ENCODE results near the gene RPLP1. TPM values are rescaled to one million over a fixed set of nuclear protein-coding genes. Genes with fewer than 3 reads are reported as not detected.

RPLP1 gene
- total and polyA plus RNA-seq, 2 of the 8 experiments (the other 6 are each of a cell fraction or from before 2014, with no cell fraction given), result 2,089 to 4,387 TPM

DNA sequence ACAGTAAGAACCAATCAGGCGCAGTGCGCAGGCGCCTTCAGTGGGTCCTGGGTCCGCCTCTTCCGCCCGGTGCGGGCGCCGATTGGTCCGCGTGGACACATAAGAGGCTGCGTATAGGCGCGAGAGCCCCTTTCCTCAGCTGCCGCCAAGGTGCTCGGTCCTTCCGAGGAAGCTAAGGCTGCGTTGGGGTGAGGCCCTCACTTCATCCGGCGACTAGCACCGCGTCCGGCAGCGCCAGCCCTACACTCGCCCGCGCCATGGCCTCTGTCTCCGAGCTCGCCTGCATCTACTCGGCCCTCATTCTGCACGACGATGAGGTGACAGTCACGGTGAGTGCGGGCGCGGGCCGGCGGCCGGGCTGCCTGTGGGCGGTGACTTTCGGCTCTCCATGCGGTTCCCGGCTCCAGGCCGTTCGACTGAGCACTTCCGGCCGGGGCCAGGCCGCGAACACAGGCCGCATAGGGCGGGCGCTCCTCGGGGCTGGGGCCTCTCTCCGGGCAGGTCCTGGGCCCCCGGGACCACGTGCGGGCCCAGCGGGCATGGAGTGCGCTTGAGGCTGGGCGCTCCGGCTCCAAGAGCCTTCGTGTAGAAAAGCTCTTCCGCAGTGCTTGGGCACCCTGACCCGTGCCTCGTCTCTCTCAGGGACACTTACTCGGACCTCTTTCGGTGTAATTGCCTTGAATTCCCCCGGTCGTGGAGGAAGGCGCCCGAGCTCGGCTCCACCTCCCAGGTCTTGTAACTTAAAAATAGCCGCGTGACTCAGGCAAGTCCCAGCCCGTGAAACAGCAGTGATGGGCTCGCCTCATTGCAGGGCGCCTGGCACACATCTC, at the start of gene RPLP1 (continued):
- TF ChIP-seq SAP30 (IDR thresholded peaks at IDR 0.05; ENCODE audit: insufficient read depth, insufficient replicate concordance, low read length), result peak; percentile 51
- no peak for TF ChIP-seq SP2 (IDR thresholded peaks at IDR 0.05; ENCODE audit: low read length)
- peak; percentile 99 for TF ChIP-seq TBP (IDR thresholded peaks at IDR 0.05; ENCODE audit: low read depth, low read length)
- peak; percentile 30 for TF ChIP-seq KDM4A (IDR thresholded peaks at IDR 0.05; ENCODE audit: low read depth, low read length, severe bottlenecking)
- TF ChIP-seq, protein P1, sequence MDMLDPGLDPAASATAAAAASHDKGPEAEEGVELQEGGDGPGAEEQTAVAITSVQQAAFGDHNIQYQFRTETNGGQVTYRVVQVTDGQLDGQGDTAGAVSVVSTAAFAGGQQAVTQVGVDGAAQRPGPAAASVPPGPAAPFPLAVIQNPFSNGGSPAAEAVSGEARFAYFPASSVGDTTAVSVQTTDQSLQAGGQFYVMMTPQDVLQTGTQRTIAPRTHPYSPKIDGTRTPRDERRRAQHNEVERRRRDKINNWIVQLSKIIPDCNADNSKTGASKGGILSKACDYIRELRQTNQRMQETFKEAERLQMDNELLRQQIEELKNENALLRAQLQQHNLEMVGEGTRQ (IDR thresholded peaks at IDR 0.05; ENCODE audit: low read length), result 0 out of 2 replicates have a peak, but pooled peaks have one; percentile 3
- TF ChIP-seq RXRA (IDR thresholded peaks at IDR 0.05; ENCODE audit: insufficient read depth, low read depth, low read length), result no peak
- TF ChIP-seq, protein P2, sequence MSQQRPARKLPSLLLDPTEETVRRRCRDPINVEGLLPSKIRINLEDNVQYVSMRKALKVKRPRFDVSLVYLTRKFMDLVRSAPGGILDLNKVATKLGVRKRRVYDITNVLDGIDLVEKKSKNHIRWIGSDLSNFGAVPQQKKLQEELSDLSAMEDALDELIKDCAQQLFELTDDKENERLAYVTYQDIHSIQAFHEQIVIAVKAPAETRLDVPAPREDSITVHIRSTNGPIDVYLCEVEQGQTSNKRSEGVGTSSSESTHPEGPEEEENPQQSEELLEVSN (IDR thresholded peaks at IDR 0.05), result no peak
- no peak for TF ChIP-seq CHD2 (IDR thresholded peaks at IDR 0.05; ENCODE audit: low read length)
- peak; percentile 67 for TF ChIP-seq ASH2L (IDR thresholded peaks at IDR 0.05; ENCODE audit: low read length)
- TF ChIP-seq SP4 (IDR thresholded peaks at IDR 0.05; ENCODE audit: low read length), result no peak
- peak; percentile 68 for TF ChIP-seq NRF1 (IDR thresholded peaks at IDR 0.05; ENCODE audit: low read depth, low read length)
- TF ChIP-seq TEAD4 (IDR thresholded peaks at IDR 0.05; ENCODE audit: low read depth, low read length), result no peak
- no peak for TF ChIP-seq SIRT6 (IDR thresholded peaks at IDR 0.05; ENCODE audit: low read length)
- TF ChIP-seq CTBP2 (IDR thresholded peaks at IDR 0.05; ENCODE audit: borderline replicate concordance, insufficient read depth, insufficient read length, low read length), result no peak
- TF ChIP-seq PHF8 (conservative IDR thresholded peaks at IDR 0.05; ENCODE audit: low read depth, low read length), result peak; percentile 87
- TF ChIP-seq POLR2AphosphoS5 (IDR thresholded peaks at IDR 0.05; ENCODE audit: low read depth, low read length), result peak; percentile 100
- TF ChIP-seq SRF (IDR thresholded peaks at IDR 0.05; ENCODE audit: low read depth, low read length), result no peak
- TF ChIP-seq SIN3A (conservative IDR thresholded peaks at IDR 0.05 in 1 of 2, IDR thresholded peaks at IDR 0.05 in 1 of 2; ENCODE audit: low read depth in 1 of 2, low read length in 2 of 2), result peak; percentile 83 to 95; a peak in 2 of 4 replicates
- TF ChIP-seq CREB1 (IDR thresholded peaks at IDR 0.05), result peak; percentile 46
- TF ChIP-seq RBBP5 (IDR thresholded peaks at IDR 0.05; ENCODE audit: borderline replicate concordance, low read depth, low read length), result 0 out of 2 replicates have a peak, but pooled peaks have one; percentile 30
- TF ChIP-seq BCL11A (IDR thresholded peaks at IDR 0.05; ENCODE audit: low read depth in 2 of 2, low read length in 2 of 2), result no peak
- peak; percentile 100 for TF ChIP-seq TAF1 (IDR thresholded peaks at IDR 0.05; ENCODE audit: low read depth, low read length)
- TF ChIP-seq, protein P3, sequence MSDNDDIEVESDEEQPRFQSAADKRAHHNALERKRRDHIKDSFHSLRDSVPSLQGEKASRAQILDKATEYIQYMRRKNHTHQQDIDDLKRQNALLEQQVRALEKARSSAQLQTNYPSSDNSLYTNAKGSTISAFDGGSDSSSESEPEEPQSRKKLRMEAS (IDR thresholded peaks at IDR 0.05), result peak; percentile 61

Measured in H1 (cell line).